ENCODE data around the gene RBM19. TPM values are rescaled to one million over a fixed set of nuclear protein-coding genes. Genes with fewer than 3 reads are reported as not detected.
"Not testable (repeated sequence)": the region's sequence is repeated elsewhere in the genome, so short reads cannot be mapped to it uniquely, and the experiment has no call there.

Gene RBM19
- total RNA-seq, 1 donor from 2014 or later: 25.5 TPM

DNA sequence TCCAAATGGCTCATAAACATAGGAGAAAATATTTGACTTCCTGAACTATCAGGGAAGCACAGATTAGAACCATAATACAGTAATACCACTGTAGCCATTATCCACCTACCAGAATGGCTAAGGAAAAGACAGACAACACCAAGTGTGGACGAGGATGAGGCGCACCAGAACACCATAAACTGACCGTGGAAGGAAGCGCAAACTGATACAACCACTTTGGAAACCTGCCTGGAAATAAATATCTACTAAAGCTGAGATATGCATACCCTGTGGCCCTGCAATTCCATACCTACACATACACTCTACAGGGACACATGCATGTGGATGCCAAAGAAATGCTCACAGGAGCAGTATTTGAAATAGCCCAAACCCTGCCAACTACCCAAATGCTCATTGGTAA is 60.3 kb downstream of the RBM19 start:
- DNase-seq (ENCODE audit: low read depth): no peak

DNA sequence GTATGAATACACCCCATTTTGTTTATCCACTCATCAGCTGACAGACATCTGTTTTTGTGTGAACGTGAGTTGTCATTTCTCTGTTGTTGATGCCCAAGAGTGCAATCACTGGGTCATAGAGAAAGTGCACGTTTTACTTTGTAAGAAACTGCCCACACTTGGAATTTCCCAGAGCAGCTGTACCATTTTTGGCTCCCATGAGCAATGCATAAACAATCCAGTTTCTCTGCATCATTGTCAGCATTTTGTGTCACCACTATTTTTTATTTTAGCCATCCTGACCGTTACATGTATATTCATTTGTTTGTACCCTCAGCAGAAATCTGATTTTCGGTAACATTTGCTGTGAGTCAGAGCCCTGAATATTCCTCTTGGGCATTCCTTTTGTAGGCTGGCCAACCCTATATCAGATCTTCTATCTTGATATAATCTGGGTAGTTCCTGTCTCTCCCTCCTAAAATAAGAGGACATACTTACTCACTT is 62.7 kb downstream of the RBM19 start:
- peak; percentile 3 for DNase-seq (ENCODE audit: low read depth)

DNA sequence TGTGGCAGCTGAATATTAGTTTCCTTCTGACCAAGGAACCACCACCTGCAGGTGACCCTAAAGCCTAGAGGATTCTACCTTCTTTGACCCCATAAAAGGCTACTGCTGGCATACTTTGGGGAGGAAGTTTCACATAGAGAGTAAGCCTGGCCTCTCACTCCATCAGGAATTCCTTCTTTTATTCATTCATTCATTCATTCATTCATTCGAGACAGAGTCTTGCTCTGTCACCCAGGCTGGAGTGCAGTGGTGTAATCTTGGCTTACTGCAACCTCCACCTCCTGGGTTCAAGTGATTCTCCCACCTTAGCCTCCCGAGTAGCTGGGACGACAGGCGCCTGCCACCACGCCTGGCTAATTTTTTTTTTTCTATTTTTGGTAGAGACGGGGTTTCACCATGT is 64.8 kb downstream of the RBM19 start:
- DNase-seq (ENCODE audit: low read depth): not testable (repeated sequence)

- DNase-seq (ENCODE audit: low read depth): no peak
Measured at GRCh38 chr12:113900716-113901115, 65.4 kb downstream of the RBM19 start.

- peak; percentile 46 for DNase-seq (ENCODE audit: low read depth)
Measured at GRCh38 chr12:113899561-113900471, 66.3 kb downstream of the RBM19 start.

- no peak for DNase-seq (ENCODE audit: low read depth)
Measured at GRCh38 chr12:113899042-113899560, 67.0 kb downstream of the RBM19 start.

GRCh38 chr12:113898466-113898865 is 67.7 kb downstream of the RBM19 start:
- DNase-seq (ENCODE audit: low read depth): no peak

- DNase-seq (ENCODE audit: low read depth): no peak
Measured at GRCh38 chr12:113897406-113897805, 68.7 kb downstream of the RBM19 start.

DNA sequence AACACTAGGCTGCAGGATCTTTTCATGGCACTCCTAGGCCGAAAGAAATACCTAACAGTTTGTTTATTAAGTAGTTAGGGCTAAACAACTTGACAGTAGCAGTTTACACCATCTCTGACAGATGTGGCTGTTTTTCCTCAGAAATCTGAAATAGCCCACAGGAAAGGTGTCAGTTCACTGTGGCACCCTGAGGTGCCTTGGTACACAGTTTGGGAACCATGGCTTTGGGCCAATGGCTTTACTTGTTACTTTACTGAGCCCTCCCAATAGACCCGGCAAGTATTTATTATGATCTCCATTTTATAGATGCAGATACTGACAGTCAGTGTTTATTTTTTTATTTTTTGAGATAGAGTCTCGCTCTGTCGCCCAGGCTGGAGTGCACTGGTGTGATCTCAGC is 69.3 kb downstream of the RBM19 start:
- no peak for DNase-seq (ENCODE audit: low read depth)

GRCh38 chr12:113896194-113896593 is 69.9 kb downstream of the RBM19 start:
- no peak for DNase-seq (ENCODE audit: low read depth)

GRCh38 chr12:113895176-113895575 is 70.9 kb downstream of the RBM19 start:
- no peak for DNase-seq (ENCODE audit: low read depth)

DNA sequence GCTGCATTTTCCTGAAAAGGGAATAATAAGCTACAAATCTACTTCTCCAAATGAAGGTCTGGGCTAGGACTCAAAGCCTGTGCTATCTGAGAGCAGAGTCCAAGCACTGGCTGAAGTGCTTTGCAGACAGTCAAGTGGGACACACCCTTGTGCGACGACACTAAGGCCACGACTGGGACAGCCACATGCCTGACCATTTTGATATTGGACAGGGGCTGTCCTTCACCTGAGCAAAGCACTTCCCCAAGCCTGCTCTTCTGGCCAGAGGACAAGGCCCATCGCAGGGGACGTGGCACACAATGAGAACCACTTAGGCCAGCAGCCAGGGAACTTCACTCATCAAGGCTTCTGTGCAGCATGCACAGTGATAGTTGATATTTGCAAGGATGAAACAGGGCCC is 71.4 kb downstream of the RBM19 start:
- no peak for DNase-seq (ENCODE audit: low read depth)

DNA sequence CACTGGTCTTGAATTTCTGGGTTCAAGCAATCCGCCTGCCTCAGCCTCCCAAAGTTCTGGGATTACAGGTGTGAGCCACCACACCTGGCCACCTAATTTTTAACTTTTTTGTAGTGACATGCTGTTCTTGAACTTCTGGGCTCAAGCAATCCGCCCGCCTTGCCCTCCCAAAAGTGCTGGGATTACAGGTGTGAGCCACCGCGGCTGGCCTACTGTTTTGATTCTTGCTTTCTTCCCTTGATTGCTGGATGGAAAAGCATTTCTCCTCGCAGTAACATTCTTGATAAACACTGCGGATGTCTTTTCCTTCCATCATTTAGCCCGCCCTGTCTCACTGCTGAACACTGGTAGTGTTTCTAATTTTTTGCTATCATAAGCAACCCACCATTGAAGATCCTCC is 72.9 kb downstream of the RBM19 start:
- no peak for DNase-seq (ENCODE audit: low read depth)

DNA sequence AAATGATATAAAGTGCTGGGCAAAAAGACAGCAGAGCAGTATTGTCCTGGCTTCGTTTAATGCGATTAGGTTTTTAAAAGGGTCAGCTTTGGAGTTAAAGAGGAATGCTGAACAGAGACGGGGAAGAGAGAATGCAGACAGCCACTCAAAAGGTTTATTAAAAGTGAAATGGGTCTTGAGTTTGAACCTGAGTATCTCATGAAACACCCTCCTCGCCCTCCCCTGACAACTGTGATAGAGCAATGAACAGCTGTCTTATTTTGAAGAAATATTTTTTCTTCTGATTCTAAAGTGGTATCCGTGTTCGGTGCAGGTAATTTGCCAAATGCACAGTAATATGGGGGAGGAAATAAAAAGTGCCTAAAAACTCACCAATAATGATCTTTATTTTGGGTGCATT is 73.6 kb downstream of the RBM19 start:
- DNase-seq (ENCODE audit: low read depth): no peak

DNA sequence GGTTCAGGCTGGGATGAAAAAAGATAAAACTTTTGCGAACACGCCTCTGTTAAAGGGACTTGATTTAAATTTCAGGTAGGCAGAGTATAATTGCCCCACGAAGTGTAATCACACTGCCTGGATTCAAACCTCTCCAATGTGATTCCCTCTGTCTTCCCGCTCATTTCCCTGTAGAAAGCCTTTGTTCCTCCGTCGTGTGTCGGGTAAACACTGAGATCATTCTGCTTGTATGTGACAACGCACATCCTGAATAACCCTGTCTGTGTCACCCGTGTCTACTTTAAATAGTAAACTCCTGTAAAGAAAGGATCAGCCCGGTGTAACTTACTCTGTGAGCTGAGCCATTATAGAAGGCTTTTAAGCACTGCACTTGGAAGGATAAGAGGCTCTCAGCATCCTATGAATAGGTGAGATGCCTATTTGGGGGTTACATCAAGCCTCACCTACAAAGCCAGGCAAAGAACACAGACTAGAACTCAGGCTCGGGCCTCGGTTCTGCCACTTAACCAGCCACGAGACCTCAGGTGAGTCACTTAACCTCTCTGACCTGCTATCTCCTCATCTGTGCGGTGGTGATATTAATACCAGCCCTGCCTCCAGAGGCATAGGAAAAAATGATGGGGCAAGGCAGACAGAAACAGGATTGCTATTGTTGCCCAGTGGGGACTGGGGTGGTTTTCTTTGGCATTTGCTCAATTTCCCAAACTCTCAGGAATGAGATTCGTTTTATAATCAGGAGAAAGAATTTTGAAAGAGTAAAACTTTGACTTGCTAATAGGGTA is 74.2 kb downstream of the RBM19 start:
- no peak for DNase-seq (ENCODE audit: low read depth)

GRCh38 chr12:113891167-113891692 is 74.9 kb downstream of the RBM19 start:
- DNase-seq (ENCODE audit: low read depth): no peak

DNA sequence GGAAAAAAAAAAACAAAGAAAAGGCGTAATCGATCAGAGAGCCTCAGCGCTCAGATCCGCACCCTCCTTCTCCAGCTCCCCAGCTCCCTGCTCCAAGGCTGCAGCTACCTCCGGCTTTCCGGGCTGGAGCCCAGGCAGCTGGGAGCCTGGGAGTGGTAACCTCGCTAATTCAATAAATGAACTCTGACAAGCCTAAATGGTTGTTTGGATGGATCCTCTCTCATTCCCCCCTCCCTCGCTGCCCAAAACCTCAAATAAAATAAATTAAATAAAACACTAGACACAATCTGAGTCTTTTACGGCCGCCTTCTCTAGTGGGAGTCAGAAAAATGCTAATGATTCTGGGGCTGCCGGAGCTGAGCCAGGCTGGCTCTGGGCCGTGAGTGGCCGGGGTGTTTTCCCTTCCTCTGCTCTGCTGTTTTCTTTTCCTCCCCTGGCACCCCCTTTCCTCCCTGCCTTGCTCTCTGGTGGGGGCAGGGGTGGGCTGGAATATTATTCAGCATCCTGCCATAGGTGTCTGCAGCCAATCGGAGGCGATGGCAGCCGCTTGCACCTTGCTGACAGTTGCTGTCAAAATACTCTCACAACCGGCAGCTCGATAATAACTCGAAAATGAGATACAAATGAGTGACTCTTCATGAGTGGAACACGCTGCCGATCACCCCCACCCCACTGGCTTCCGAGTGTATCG is 76.1 kb downstream of the RBM19 start:
- DNase-seq (ENCODE audit: low read depth): no peak

- DNase-seq (ENCODE audit: low read depth): no peak
Measured at GRCh38 chr12:113889076-113889475, 77.0 kb downstream of the RBM19 start.

DNA sequence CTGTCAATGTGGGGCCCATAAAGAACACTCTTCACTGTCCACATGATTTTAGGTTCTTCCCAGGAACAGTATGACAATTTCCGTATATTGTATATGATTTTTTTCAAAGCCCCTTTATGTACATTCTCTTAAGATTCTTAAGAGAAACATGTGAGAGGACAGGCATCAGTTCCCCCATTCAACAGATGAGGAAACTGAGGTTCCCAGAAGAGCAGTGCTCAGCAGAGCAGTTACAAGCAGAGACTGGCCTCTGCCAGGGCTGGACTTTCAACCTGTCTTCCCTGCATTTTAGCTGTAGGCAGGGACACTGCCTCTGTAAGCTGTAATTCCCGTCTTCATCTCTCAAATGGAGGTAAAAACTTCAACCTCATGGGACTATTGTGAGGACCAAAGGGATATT is 77.7 kb downstream of the RBM19 start:
- DNase-seq (ENCODE audit: low read depth): no peak

GRCh38 chr12:113887906-113888305 is 78.2 kb downstream of the RBM19 start:
- no peak for DNase-seq (ENCODE audit: low read depth)

DNA sequence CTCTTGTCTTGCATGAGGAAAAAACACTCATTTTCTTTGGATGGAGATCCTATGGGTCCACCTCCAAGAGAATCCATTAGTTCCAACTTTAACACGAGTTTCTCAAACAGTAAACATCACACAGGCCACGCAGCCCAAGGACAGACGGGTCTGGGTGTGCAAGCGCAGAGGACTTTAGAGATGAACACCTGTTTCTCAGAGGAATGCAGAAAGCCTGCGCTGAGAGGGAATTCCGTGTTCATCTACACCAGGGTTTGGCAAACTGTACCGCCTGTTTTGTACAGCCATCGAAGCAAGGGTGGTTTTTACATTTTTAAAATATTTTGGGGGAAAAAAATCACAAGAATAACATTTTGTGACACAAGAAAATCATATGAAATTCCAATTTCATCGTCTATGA is 79.4 kb downstream of the RBM19 start:
- no peak for DNase-seq (ENCODE audit: low read depth)

- DNase-seq (ENCODE audit: low read depth): no peak
Measured at GRCh38 chr12:113884392-113884791, 81.7 kb downstream of the RBM19 start.

All from renal cortical epithelial cell (primary cell).